Measurements from ENCODE around the gene DHRS2. TPM values are rescaled to one million over a fixed set of nuclear protein-coding genes. Genes with fewer than 3 reads are reported as not detected.

DHRS2 gene
- total RNA-seq, 6 experiments from 2014 or later = 0.53 to 12.3 (median 4.2) TPM

DNA sequence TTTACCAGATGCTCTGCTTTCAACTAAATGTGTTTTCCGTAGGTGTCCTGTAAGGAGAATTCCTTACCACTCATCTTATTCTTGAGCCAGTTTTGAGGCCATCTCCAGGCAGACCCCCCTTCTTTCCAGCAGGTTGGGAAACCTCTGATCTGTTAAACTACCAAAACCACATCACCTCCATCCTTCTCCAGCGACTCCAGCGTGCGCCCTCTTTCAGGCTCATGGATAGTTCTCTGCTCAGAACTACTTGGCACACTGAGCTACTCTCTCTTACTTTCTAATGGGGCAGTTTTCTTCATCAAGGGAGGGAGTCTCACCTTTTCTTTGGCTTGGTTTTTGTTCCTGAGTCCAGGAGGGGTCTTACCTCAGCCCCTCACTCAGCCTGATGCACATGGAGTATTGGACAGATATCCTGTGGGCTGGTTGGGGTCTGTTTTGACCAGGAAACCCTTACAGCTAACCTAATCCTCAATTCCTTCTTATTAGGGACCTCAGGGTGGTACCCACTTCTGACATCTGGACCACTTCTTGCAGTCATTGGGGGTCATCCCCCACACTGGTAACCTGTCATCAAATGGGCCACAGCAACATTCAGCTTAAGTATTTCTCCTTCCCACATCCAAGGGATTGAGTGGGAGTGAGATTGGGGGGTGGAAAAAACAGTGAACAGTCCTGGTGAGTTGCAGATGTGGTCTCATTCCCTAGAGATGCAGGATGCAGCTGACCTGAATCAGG, 5.2 kb downstream of the DHRS2 start:
- intact Hi-C loops (cut with DNase I) = no loop called here
- DNase-seq = no peak
- no peaks in the 10 kb centered on the region for H3K27me3 ChIP-seq
- TF ChIP-seq CTCF (IDR thresholded peaks at IDR 0.05) (no peak), POLR2A (IDR thresholded peaks at IDR 0.05) (no peak)
- no peak overlapping the region for H3K4me3 ChIP-seq
- H3K27ac ChIP-seq = no peak overlapping the region
- H3K36me3 ChIP-seq = no peaks in the 10 kb centered on the region
- 100% methylated on average over 3 of the region's 4 CpGs for WGBS (ENCODE audit: insufficient coverage, low coverage, low lambda C conversion rate, missing lambda C conversion rate)
- ATAC-seq = no peak
- H3K9me3 ChIP-seq = no peaks in the 10 kb centered on the region
- H3K4me1 ChIP-seq = no peaks in the 10 kb centered on the region

DNA sequence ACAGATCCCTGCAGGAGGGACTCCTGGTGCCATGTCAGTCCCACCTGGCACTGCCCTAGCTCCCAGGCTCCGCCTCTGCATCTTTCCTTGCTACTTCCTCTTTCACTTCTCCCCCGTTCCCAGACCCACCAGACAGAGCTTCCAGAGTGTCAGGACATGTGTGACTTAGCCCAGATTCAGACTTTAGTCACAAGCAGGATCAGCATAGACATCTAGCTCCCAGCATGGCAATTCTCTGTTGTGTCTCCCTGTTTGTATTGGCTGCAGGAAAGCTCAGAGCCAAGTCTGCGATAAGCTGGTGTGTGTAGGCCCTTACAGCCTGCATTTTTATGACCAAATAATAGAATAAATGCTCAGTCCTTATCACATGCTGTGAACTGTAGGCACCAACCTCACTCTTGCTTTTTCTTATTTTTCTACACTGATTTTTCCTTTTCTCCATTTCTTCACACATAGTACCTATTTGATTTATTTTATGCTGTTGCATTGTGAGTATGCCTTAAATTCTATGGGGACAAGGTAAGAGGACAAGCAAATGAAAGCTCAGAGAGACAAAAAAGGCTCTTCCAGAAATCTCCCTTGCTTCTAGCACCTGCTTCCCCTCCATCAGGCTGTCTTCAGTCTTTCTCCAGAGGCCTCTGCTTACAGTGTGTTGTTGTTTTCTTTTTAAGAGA, 5.9 kb downstream of the DHRS2 start:
- 36% methylated on average over 2 of the region's 3 CpGs for WGBS (ENCODE audit: insufficient coverage, low coverage, low lambda C conversion rate, missing lambda C conversion rate)
- H3K36me3 ChIP-seq = no peaks in the 10 kb centered on the region
- no peak for TF ChIP-seq POLR2A (IDR thresholded peaks at IDR 0.05)
- no peak for TF ChIP-seq CTCF (IDR thresholded peaks at IDR 0.05)
- H3K27me3 ChIP-seq = no peaks in the 10 kb centered on the region
- intact Hi-C loops (cut with DNase I) = no loop called here
- no peak for DNase-seq
- no peak for ATAC-seq
- H3K4me3 ChIP-seq = no peak overlapping the region
- H3K4me1 ChIP-seq = no peaks in the 10 kb centered on the region
- no peak overlapping the region for H3K27ac ChIP-seq
- H3K9me3 ChIP-seq = no peaks in the 10 kb centered on the region

DNA sequence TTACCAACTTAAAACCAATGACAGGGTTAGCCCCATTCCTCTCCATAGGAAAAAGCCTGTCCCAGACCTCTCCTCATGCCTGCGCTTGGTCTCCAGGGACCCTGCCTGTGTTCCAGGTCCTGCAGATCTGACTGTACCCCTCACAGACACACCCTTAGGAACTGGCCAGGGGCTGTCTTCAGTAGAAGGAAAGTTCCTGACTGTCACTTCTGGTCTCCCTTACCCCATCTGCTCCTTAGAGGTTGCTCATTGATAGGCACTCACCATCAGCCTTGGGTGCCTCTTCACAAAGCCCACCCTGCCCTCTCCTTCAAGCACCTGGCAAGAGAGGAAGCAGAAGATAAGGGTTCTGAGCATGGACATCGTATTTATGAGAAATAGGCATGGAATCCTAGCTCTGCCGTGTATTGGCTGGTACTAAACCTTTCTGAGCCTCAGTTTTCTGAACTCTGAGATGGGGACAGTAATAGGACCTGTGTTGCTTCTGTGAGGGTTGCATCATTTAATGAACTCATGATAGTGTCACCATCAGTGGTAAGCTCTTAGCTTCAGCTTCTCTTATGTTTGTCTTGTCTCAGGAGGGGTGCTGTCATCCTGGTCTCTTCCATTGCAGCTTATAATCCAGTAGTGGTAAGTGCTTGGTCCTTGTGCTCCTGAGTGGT, 7.5 kb downstream of the DHRS2 start:
- WGBS (ENCODE audit: insufficient coverage, low coverage, low lambda C conversion rate, missing lambda C conversion rate) = 78% methylated on average over 2 of the region's 3 CpGs
- H3K4me3 ChIP-seq = no peak overlapping the region
- H3K27ac ChIP-seq = no peak overlapping the region
- no peaks in the 10 kb centered on the region for H3K9me3 ChIP-seq
- TF ChIP-seq CTCF (IDR thresholded peaks at IDR 0.05) = no peak
- TF ChIP-seq POLR2A (IDR thresholded peaks at IDR 0.05) = no peak
- intact Hi-C loops (cut with DNase I) = no loop called here
- no peak for ATAC-seq
- no peaks in the 10 kb centered on the region for H3K4me1 ChIP-seq
- no peaks in the 10 kb centered on the region for H3K27me3 ChIP-seq
- DNase-seq = no peak
- no peaks in the 10 kb centered on the region for H3K36me3 ChIP-seq

GRCh38 chr14:23644195-23644918, 8.2 kb downstream of the DHRS2 start:
- DNase-seq = no peak
- Histone ChIP-seq H3K27ac (no peak overlapping the region), H3K4me3 (no peak overlapping the region), H3K4me1 (no peaks in the 10 kb centered on the region), H3K36me3 (no peaks in the 10 kb centered on the region), H3K9me3 (no peaks in the 10 kb centered on the region), H3K27me3 (no peaks in the 10 kb centered on the region)
- no peak for ATAC-seq
- intact Hi-C loops (cut with DNase I) = no loop called here
- TF ChIP-seq POLR2A (IDR thresholded peaks at IDR 0.05) = no peak
- TF ChIP-seq CTCF (IDR thresholded peaks at IDR 0.05) = no peak
- WGBS (ENCODE audit: insufficient coverage, low coverage, low lambda C conversion rate, missing lambda C conversion rate) = 96% methylated on average over 4 of the region's 5 CpGs

All from right lobe of liver (tissue), 6 donors.